Stimulated activated CD8-positive, alpha-beta memory T cell treated with anti-CD3 and anti-CD28 coated beads, Interleukin-2, amount 100 ng/mL, for 48 hours (primary cell): ENCODE results near the gene MAF.

Experiments used
- DNase-seq, 2 donors: peaks; one replicate each; pipeline ENCODE4 v3.0.0-alpha.2; 2020; ENCODE audit warnings: low read depth in 2 of 2

Gene MAF

DNA sequence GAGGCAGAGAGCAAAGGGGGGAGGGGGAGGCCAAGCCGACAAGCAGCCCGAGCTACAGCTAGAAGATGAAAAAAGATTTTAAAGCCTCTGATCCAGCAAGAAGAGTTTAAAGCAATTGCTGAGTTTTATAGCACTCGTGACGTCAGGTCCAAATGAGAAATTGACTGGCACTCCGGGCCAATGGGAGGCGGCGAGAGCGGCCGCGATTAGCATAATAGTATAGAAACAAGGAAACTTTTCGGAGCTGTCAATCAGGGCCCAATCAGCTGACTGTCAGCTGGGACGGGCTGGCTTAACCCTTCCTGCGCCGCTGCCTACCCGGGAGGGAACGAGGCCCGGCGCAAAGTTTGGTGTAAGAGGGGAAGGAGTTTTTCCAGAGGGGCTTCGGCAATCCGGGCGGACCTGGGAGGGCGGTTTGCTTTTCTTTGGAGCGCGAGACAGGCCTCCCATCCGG is at the start of gene MAF:
Gene MAF (minus strand): TSS at position 100 of the 454 bp plus-strand sequence. CDS start 835 bp downstream, outside the sequence.
- DNase-seq = peak; percentile 61 to 74

DNA sequence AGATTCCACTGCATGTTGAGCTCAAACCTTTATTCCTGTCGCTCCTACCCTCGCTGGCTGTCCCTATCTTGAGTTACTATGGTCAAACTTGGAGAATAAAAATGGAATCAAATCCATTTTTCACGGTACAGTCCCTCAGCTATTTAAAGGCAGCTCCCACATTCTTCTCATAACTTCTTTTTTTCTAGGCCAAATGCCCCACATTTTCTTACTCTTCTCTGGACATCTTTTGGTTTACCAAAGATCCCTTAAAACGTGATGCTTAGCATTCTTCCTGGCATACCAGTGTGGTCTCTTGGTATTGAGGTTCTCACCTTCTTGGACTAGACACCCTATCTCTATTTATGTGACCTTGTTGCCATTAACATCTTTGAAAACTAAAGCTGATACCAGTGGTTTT is 48.3 kb upstream of the MAF start:
- no peak for DNase-seq

DNA sequence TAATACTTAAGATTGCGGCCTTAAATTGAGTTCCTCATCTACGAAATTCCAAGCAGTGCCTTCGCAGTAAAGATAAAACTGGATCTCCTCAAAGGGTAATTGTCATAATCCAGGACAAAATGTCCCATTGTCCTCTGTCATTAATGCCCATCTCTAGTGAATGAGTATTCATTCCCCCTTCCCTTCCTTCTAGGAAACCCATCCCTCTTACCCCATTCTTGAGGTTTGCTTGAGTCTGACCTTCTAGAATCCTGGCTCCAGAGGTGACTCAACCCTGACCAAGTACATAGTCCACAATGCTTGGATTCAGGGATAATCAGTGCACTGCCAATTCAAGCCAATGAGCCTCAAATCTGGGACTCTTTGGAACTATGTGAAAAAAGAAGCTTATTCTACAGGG is 47.0 kb upstream of the MAF start:
- DNase-seq = no peak

DNA sequence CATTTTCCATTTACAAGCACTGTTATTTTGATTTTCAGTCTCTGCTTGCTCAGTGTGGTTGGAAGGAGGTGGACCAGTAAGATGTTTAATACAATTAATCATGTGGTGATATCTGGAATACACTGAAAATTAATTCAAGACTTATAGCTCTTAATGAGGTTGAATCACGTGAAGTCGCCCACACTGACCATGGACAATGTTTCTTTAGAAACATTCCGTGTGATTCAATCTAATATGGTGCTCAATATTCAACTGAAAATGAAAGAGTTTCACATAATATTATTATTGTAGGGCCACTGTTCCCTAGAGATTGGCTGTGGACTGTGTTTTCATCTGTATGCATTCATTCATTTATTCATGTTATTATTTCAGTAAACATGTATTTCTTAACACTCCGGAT is 45.2 kb upstream of the MAF start:
- no peak for DNase-seq

DNA sequence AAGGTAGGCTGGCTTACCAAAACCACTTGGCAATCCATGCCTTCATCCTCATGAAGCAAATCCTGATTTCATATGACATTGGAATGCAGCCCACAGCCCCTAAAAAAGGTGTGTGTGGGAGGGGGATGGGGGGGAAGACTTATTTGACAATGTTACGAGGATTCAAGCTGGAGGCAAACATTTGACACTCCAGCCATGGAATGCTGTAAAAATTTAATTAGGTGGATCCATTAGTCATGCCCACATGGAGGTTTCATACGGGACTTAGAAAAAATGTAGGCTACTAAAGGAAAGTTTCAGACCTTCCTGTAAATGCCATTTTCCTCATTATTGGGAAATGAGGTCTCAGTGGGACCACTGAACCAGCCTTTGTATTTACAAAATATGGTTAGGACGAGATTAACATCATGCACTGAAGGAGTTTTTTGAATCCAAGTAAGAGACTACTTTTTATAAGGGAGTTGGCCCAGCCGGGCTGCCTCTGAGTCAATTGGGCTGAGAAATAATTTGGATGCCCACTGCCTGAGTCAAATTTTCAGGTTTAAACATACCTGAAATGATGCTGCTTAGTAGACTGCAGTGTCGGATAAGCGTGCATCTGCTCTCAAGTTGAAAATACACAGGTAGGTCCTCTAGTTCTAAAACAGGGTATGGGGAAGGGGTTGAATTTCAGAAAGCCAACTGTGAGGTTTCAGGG is 44.6 kb upstream of the MAF start:
- DNase-seq = no peak

DNA sequence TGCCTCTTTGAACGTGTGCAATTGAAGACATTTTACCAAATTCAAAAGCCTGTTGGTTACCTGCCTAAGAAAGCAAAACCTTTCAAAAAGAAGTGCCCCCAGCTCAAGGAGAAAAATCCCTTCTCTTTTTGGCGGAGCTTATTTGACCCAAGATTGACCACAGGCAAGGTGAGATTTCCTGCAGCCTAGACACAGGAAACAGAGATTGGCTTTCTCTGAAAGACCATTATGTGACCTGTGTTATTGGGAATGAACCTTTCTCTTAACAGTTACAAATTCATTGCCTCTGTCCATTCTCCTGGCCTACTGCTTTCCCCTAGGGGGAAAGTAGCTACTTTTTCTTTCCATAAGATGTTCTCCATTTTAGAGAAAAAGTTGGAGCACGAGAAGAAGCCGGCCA is 42.1 kb upstream of the MAF start:
- no peak for DNase-seq

DNA sequence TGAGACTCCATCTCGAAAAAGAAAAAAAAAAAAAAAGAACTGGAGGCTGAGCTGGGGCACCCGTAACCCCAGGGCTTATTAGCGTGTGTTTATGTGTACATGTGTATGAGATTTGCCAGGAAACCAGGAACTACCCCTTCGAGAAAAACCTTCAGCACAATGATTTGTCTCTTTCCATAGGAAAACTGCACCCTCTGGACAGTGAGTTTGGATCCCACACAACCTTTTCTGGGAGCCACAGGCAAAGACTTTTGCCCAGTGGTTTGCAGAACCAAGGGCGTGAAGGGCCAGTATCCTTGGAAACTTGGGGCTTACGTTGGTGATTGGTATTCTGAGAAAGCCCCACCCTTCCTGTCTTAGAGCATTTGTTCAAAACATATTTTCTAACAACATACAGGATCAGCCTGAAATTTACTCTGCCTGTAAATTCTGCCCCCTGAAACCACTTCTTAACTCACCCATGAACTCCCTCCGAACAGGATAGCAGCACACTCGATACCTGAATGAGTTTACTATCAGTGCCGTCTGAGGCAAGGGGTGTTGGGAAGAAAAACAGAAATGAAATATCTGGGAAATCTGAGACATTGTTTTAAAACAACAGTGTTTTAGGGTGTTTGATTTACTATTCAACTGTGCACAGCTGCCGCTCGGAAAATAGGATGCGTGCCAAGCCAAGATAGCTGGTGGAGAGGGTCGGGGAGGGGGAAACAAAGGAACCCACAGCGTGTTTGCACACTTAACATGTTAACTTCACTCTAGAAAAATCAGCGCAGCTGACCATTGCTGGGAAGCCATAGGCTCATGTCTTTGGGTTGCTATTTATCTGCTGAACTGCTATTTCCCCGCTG is 40.2 kb upstream of the MAF start:
- DNase-seq = no peak

DNA sequence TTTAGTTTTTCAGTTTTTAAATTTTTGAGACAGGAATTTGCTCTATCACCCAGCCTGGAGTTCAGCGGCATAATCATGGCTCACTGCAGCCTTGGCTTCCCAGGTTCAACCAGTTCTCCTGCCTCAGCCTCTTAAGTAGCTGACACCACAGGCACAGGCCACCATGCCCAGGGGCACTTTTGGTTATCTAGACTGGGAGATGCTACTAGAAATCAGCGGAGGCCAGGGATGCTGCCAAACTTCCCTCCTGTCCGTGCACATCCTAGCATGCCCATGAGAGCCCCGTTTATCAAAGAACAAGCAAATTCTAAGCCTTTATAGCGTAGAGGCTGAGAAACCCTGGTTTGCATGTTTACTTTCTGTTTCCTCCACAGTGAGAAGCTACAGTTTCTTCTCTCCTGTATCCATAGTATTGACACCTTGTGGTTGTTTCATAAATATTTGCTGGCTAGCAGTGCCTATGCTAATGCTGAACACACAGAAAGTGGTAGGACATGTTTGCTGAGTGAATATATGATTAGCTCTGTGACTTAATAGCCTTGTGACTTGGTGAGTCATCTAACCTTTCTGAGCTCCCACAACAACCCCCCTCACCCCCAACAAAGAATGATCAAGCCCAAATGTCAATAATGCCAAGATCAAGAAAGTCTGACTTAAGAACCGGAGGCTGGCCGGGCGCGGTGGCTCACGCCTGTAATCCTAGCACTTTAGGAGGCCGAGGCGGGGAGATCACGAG is 39.2 kb upstream of the MAF start:
- DNase-seq = no peak

DNA sequence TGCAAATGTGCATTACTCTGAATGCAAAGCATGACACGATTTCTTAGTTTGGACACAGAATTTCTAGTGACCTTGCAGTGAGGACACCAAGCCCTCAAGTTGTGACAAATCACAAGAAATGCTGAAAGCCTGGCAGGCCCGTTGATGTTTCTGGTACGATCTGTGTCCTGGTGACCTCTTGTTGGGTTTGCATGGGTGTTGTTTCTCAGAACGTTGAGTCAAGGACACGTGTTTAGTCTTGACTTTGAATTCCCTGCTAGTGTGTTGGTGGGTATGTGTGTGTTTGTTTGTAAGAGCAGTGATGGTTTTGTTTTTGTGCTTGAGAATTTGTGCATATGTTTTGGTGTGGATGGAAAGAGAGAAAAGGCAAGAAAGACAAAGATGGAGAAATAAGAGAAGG is 37.8 kb upstream of the MAF start:
- no peak for DNase-seq

DNA sequence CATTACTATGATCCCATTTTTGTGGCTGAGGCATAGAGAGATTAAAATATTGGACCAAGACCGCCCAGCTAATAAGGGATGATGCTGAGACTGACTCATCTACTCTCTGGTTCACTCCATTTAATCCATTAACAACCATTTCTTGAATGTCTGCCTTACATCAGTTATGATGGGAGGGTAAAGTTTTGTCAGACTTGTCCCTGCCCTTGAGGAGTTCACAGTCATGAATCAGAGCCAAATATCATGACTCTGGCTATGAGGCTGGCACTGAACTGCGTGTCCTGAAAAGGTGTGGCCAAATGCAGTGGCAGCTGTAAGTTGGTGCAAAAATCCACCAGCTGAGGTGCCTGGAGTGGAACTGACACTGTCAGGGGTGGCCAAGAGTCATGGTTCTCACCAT is 35.0 kb upstream of the MAF start:
- DNase-seq = no peak

DNA sequence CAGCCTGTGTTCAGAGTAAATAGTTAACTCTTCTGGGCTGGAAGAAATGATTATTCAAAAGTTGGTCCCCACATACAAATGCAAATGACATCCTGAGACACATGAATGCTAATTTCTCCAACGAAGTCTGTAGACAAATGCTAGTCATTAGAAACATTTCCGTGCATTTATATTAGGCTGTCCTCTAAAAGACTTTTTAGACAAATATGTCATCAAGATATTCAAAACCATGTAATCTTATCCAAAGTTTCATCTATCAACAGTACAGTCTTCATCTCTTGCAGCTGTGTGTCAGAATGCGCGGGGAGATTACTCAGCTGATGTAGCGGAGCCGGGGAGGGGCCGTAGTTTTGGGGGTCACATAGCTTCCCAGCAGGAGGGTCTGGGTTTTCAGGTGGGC is 33.8 kb upstream of the MAF start:
- no peak for DNase-seq

DNA sequence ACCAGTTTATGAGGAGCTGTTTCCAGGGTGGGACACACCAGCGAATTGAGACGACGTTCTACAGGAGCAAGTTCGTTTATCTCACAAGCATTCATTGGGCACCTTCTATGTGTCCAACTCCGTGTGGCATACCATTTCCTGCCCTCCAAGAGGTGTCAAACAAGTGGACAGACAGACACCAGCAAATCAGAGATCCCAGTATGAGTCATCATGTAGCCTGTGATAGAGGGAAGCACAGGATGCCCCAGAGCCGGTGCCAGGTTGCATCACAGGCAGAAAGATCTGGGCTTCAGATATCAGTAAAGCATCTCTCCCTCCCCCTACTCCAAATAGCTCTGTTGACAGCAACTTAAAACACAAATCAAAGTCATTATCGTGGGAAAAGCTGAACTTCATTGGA is 31.8 kb upstream of the MAF start:
- no peak for DNase-seq

DNA sequence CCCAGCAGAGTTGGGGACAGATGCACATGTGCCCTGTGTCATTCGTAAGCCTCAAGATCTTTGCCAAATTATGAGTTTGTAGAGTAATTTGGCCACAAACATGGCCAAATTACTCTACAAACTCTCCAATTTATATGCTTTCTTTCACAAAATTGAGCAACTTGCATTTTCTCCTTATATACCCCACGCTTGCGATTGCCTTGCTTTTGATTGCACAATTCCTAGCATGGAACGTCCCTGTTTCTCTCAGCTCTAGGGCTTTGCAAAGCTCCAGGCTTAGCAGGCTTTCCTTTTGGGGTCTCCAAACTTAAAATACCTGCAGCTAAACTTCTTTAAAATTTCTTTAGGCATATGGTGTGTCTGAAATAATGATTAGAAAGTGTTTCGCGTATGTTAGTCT is 28.5 kb upstream of the MAF start:
- no peak for DNase-seq

DNA sequence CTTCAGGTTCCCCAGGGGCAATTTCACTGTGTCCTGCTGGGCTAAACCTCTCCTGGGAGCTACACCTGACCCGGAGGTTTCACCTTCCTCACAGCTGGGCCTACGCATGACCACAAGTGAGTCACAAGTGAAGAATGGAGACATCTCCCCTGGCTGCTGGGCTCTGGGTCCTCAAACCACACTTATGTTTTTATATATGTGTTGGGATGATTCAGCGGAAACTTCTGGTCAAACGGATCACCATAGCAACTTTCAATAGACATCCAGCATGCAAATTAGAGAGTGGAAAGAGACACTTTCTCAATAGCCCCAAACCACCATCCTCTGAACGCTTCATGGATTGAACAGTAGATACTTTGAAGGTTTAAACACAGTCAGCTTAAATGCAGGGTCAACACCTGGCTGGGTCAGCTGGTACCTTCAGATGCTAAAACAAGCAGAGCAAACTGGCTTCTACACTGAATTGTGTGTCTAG is 28.0 kb upstream of the MAF start:
- DNase-seq = peak; percentile 50 to 61

DNA sequence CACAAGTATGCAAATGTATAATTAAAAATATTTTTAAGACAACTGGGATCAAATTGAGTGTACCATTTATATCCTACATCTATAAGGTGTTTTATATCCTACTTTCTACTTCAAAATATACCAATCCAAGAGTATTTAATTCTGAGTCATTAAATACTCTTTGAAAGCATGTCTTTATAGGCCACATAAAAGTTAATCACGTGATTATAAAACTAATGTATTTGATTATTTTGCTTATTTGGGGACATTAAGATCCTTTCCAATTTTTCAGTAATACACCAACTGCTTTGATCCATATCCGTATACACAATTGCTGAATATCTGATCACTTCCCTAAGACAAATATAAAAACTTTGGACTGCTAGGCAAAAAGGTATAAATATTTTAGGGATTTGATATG is 26.6 kb upstream of the MAF start:
- DNase-seq = no peak

DNA sequence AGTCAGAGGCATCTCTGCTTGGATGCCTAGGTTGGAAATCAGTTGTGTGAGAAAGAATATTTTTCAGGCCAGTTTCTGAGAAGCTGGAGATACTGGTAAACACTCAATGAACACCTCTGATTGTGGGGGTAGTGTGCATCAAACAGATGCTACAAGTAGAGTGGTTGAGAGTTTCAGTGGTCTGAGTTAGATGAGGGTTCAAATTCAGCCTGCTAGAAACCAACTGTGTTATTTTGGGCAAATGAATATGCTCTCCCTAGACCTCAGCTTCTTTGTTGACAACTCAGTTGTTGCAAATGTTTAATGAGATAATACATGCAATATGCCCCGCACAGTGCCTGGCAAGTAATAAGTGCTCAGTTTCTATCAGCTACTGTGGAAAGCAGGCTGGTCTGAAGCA is 25.2 kb upstream of the MAF start:
- DNase-seq = no peak

DNA sequence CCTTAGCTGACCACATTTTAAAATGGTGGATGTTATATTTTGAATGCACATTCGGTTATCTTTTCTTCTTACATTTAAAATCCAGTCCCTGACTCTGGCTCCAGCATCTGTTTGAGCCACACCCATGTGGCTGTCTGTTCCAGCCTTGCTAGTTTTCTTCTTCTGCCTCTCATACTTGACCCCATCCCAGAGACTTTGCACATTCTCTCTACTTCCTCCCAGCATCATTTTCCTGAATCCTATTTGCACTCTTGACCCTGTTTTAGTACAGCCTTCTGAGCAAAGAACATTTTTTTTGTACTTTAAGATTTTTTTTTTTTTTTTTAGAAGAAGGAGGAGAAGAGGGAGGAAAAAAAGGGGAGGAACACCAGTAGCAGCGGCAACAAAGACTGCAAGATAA is 23.3 kb upstream of the MAF start:
- DNase-seq = no peak

DNA sequence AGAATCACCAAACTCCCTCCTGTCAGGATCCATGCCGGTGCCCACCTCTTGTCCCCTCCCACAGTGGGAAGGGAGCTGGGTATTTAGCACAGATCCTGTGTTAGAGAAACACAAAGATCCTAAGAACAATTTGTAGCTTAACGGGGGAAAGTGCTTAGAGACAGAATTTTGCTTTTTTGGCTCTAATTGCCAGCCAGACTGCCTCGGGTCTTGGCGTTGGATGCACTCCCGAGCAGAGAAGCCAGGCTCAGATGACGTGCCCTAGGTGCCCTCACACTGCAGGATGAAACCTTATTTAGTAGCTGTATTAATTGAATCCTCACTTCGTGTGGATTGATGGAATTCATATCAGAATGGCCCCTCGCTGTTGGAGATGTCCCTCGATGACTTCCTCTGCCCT is 22.5 kb upstream of the MAF start:
- DNase-seq = no peak

DNA sequence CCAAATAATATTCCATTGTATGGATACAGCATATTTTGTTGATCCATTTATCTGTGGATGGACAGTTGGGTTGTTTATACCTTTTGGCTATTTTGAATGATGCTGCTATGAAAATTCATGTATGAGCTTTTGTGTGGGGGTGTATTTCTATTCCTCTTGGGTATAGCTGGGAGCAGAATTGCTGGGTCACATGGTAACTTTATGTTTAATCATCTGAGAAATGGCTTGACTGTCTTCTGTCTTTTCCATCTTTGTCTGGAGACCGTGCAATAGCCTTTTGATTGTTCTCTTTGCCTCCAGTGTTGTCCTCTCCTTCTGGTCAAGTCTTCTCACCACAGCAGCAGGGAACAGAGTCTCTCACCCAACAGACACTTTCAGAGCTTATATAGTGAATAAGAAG is 20.5 kb upstream of the MAF start:
- DNase-seq = no peak

DNA sequence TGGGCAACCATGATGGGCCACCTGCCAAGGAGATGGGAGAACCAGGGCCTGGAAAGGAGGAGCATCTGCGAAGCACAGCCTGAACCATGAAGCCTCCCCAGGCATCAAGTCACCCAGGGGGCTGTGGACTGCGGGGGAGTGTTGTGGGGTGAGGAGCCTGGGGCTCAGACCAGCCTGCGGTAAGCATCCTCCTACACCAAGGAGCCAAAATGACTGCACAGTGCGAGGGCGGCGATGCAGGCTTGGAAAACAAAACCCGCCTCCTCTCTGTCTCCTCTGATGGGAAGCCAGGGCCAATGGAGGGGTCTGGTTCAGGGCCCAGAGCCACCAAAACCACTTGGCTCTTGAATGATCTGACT is 18.1 kb upstream of the MAF start:
- peak; percentile 43 to 45 for DNase-seq

DNA sequence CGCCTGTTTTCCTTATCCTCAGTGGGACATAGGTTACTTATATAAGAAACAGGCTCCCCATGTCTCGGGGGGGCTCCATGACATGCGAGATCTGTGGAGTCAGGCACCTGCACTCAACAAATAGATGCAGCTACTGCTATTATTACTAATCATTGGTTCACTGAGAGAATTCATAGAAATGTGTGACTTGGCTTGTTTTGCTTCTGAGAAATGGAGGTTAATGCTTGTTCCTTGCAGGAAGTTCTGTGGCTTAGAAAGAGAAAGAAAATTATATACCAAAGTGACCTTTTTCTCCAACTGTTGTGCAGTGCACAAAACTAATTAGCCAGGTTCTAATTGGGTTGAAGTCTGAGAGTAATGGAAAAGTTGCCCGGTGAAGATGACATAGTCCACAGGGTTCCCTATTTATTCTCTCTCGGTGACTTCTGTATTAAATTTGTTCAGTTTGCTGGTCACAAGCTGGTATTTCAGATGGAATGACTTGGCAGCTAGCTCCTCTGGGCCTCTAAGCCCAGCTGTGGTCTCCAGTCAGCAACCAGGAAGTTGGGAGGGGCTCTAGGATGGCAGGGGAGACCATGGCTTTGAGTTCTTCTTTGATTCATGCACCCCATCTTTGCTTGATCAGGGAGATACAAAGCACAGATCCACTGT is 17.6 kb upstream of the MAF start:
- DNase-seq = no peak

DNA sequence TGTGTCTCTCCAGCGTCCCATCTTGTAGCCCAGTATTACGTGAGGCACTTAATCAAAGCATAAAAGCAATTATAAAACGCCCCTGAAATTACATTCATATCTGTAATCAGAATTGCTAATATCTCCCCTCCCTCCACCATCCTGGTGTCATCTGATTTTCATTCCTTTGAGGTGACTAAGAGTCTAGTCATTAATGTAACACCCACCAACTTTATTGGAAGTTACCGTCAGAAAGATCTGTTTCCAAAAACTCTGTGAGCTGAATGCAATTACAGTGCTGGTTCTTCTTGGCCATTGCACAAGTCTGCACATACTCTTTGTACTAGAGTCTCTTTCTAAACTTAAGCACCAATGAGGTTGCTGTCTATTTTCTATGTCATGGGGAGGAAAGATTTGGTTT is 12.5 kb upstream of the MAF start:
- DNase-seq = no peak
